SJSA1 (cell line): Measurements from ENCODE around the gene PAK5. TPM values are rescaled to one million over a fixed set of nuclear protein-coding genes. Genes with fewer than 3 reads are reported as not detected.

Source experiments
- DNase-seq, 2 experiments: peaks; one replicate each; pipeline ENCODE4 v3.0.0-alpha.2; 2015 to 2020; ENCODE audit warnings: low spot score in 2 of 2, low read depth in 1 of 2
- H3K27ac ChIP-seq: fragments of 250-450 bp; sonication (Bioruptor Pico); 2 replicates; pipeline ENCODE4 v1.5.1; 2020; ENCODE audit warnings: mild to moderate bottlenecking, moderate library complexity
- H3K27me3 ChIP-seq: fragments of 250-450 bp; sonication (Bioruptor Pico); replicated peaks from 2 replicates; pipeline ENCODE4 v1.5.1; 2020; ENCODE audit warnings: mild to moderate bottlenecking, moderate library complexity
- H3K36me3 ChIP-seq: fragments of 250-450 bp; sonication (Bioruptor Pico); 2 replicates; pipeline ENCODE4 v1.5.1; 2020; ENCODE audit warnings: mild to moderate bottlenecking
- H3K4me1 ChIP-seq: fragments of 250-450 bp; sonication (Bioruptor Pico); replicated peaks from 2 replicates; pipeline ENCODE4 v1.6.1; 2021; ENCODE audit warnings: mild to moderate bottlenecking
- H3K4me3 ChIP-seq: fragments of 250-450 bp; sonication (Bioruptor Pico); 2 replicates; pipeline ENCODE4 v1.5.1; 2020; ENCODE audit warnings: mild to moderate bottlenecking
- H3K9me3 ChIP-seq: fragments of 250-450 bp; sonication (Bioruptor Pico); replicated peaks from 2 replicates; pipeline ENCODE4 v1.5.1; 2020; ENCODE audit warnings: mild to moderate bottlenecking
- total RNA-seq: library from RNA; depleted of rRNA; stranded (reverse); fragments of >200 nt; shearing (Covaris generic); gene quantifications from 2 replicates; pipeline ENCODE4 v1.2.3, GENCODE V29; 2014

PAK5 gene
- total RNA-seq, 1 experiment from 2014 or later = not detected

GRCh38 chr20:9817654-9818053, 21.2 kb downstream of the PAK5 start:
- Histone ChIP-seq H3K4me1 (no peaks in the 10 kb centered on the region), H3K27ac (no peak overlapping the region), H3K4me3 (no peak overlapping the region), H3K36me3 (no peaks in the 10 kb centered on the region), H3K27me3 (no peaks in the 10 kb centered on the region), H3K9me3 (no peaks in the 10 kb centered on the region)
- no peak for DNase-seq

DNA sequence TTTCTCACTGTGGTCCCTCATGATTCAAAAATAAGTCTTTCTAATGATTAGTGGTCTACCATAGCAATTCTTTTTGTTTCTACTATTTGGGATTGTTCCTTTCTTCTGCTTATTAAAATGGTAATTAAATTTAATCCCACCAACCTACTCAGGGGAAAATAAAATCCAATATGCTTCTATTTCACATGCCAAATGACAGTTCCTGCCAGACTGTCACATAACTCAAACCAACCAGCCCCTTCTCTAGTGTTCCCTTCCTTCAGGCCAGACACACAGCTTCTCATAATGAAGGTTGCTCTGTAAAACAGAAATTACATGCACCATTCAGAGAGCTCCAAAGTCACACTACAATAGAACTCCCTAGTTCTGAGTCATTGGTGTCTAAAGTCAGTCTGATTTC, 23.2 kb downstream of the PAK5 start:
- H3K36me3 ChIP-seq = no peaks in the 10 kb centered on the region
- no peak for DNase-seq
- no peaks in the 10 kb centered on the region; the same call in 1 of the 2 replicates for H3K27me3 ChIP-seq
- H3K4me3 ChIP-seq = no peak overlapping the region
- H3K9me3 ChIP-seq = no peaks in the 10 kb centered on the region
- H3K4me1 ChIP-seq = no peaks in the 10 kb centered on the region
- H3K27ac ChIP-seq = no peak overlapping the region

DNA sequence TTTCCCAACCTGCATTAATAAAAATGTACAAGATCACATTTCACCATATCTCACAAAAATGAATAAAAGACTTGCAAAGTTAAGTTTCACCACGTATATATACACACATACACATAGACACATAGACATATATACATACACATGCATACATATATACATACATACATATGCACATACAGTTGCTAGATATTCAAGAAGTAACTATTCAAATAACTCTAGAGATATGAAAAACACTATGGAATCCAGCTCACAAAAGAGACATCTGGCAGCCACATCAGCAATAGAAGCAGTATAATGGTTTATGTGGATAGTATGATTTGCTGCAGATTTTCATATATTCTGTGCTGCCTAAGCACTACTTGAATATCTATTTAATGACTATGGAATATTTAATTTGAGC, 28.1 kb downstream of the PAK5 start:
- no peak overlapping the region for H3K27ac ChIP-seq
- no peak overlapping the region for H3K4me3 ChIP-seq
- H3K4me1 ChIP-seq = no peaks in the 10 kb centered on the region
- DNase-seq = no peak
- no peaks in the 10 kb centered on the region for H3K9me3 ChIP-seq
- H3K36me3 ChIP-seq = no peaks in the 10 kb centered on the region
- no peaks in the 10 kb centered on the region; the same call in none of the 2 replicates for H3K27me3 ChIP-seq

GRCh38 chr20:9809271-9809670, 29.6 kb downstream of the PAK5 start:
- Histone ChIP-seq H3K4me1 (no peaks in the 10 kb centered on the region), H3K4me3 (no peak overlapping the region), H3K9me3 (no peaks in the 10 kb centered on the region), H3K36me3 (no peaks in the 10 kb centered on the region), H3K27me3 (no peaks in the 10 kb centered on the region; the same call in none of the 2 replicates), H3K27ac (no peak overlapping the region)
- no peak for DNase-seq

GRCh38 chr20:9808166-9808565, 30.7 kb downstream of the PAK5 start:
- Histone ChIP-seq H3K4me1 (no peaks in the 10 kb centered on the region), H3K4me3 (no peak overlapping the region), H3K9me3 (no peaks in the 10 kb centered on the region), H3K27ac (no peak overlapping the region), H3K27me3 (no peaks in the 10 kb centered on the region; the same call in none of the 2 replicates), H3K36me3 (no peaks in the 10 kb centered on the region)
- no peak for DNase-seq

GRCh38 chr20:9807136-9807535, 31.7 kb downstream of the PAK5 start:
- no peaks in the 10 kb centered on the region for H3K4me1 ChIP-seq
- no peak overlapping the region for H3K4me3 ChIP-seq
- H3K27me3 ChIP-seq = no peaks in the 10 kb centered on the region; the same call in none of the 2 replicates
- no peaks in the 10 kb centered on the region for H3K36me3 ChIP-seq
- no peak for DNase-seq
- H3K9me3 ChIP-seq = no peaks in the 10 kb centered on the region
- no peak overlapping the region for H3K27ac ChIP-seq

GRCh38 chr20:9800421-9800820, 38.5 kb downstream of the PAK5 start:
- no peak overlapping the region for H3K4me3 ChIP-seq
- no peak overlapping the region for H3K27ac ChIP-seq
- H3K4me1 ChIP-seq = no peaks in the 10 kb centered on the region
- H3K36me3 ChIP-seq = no peaks in the 10 kb centered on the region
- no peak for DNase-seq
- H3K9me3 ChIP-seq = no peaks in the 10 kb centered on the region
- H3K27me3 ChIP-seq = no peaks in the 10 kb centered on the region

GRCh38 chr20:9794831-9795230, 44.0 kb downstream of the PAK5 start:
- no peaks in the 10 kb centered on the region for H3K4me1 ChIP-seq
- DNase-seq = no peak
- H3K36me3 ChIP-seq = no peaks in the 10 kb centered on the region
- H3K27ac ChIP-seq = no peak overlapping the region
- no peak overlapping the region for H3K4me3 ChIP-seq
- H3K9me3 ChIP-seq = no peaks in the 10 kb centered on the region
- no peaks in the 10 kb centered on the region for H3K27me3 ChIP-seq

- Histone ChIP-seq H3K27ac (no peak overlapping the region), H3K27me3 (no peaks in the 10 kb centered on the region), H3K4me1 (no peaks in the 10 kb centered on the region), H3K9me3 (no peaks in the 10 kb centered on the region), H3K4me3 (no peak overlapping the region), H3K36me3 (no peaks in the 10 kb centered on the region)
- no peak for DNase-seq
Observed at GRCh38 chr20:9792674-9793073, 46.2 kb downstream of the PAK5 start.

DNA sequence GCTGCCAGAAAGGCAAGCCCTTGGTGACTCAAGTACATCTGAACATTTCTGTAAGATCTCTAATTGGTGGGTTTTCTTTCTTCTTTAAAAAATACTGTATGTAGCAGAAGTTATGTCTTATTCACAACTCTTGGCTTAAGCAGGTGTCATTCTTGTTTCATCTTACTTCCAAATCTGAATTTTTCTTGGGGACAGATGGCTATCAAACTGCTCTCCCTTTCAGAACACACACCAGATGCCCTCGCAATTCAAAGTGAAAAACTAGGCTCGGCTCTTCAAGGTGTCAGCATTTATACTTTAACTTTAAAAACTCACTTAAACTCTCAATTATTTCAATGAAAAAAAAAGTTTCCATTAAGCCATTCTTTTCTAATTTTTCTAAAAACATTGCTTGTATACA, 49.7 kb downstream of the PAK5 start:
- no peak overlapping the region for H3K27ac ChIP-seq
- no peak overlapping the region for H3K4me3 ChIP-seq
- no peak for DNase-seq
- H3K27me3 ChIP-seq = no peaks in the 10 kb centered on the region
- H3K9me3 ChIP-seq = no peaks in the 10 kb centered on the region
- H3K36me3 ChIP-seq = no peaks in the 10 kb centered on the region
- H3K4me1 ChIP-seq = no peaks in the 10 kb centered on the region

- Histone ChIP-seq H3K9me3 (no peaks in the 10 kb centered on the region), H3K4me1 (no peaks in the 10 kb centered on the region)
Observed at GRCh38 chr20:9775176-9775575, 63.7 kb downstream of the PAK5 start.

DNA sequence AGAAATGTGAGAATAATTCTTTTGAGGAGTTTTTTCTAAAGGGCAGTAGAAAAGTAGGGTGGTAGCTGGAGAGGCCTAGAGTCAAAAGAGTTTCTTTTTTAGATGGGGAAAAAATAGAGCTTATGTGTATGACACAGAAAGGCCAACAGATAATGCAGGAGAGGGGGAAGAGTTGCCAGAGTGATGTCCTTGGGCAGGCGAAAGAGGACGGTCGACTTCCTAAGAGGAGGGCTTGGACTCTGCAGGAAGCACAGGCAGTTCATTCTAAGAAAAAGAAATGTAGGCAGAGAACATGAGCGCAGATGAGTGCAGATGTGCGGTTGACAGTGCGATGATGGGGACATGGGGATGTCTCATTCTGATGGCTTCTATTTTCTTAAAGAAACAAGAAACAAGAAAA, 68.9 kb downstream of the PAK5 start:
- H3K27me3 ChIP-seq = no peaks in the 10 kb centered on the region
- H3K27ac ChIP-seq = no peak overlapping the region
- H3K4me1 ChIP-seq = no peaks in the 10 kb centered on the region
- H3K4me3 ChIP-seq = no peak overlapping the region
- no peak for DNase-seq
- no peaks in the 10 kb centered on the region for H3K36me3 ChIP-seq
- no peaks in the 10 kb centered on the region for H3K9me3 ChIP-seq

More at GRCh38 chr20:9775176-9775575, 63.7 kb downstream of the PAK5 start:
- Histone ChIP-seq H3K4me3 (no peak overlapping the region), H3K27me3 (no peaks in the 10 kb centered on the region), H3K36me3 (no peaks in the 10 kb centered on the region), H3K27ac (no peak overlapping the region)
- DNase-seq = no peak

DNA sequence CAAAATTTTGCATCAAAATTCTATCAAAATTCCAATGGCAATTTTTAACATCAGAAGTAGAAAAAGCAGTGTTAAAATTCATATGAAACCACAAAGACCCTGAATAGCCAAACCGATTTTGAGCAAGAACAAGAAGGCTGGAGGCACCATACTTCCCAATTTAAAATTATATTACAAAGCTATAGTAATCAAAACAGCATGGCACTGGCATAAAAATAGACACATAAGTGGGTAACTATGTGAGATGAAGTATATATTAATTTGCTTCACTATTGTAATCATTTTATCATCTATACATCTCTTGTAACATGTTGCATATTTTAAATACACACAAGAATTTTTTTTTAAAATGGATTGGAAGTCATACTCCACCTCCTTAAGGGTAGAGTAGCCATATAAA, 77.4 kb downstream of the PAK5 start:
- DNase-seq = no peak
- Histone ChIP-seq H3K27ac (no peak overlapping the region), H3K4me3 (no peak overlapping the region), H3K9me3 (no peaks in the 10 kb centered on the region), H3K4me1 (no peaks in the 10 kb centered on the region), H3K27me3 (no peaks in the 10 kb centered on the region), H3K36me3 (no peaks in the 10 kb centered on the region)

DNA sequence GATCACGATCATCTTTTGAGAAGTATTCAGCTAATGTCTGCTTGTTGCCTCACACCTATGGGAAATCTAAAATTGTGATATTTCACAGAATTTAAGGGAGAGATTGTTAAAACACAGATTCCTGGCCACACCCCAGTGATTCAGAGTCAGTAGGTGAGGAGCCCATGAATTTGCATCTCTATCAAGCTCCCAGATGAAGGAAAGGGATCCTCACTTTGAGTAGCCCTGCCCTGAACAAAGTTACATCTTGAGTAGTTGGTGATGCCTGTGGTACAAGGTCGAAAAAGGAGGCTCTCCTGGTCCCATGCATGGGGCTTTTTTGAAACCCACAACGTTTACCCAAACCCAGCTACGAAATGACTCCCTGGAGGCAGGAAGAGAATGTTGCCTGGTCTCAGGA, 79.5 kb downstream of the PAK5 start:
- H3K27ac ChIP-seq = no peak overlapping the region
- H3K4me3 ChIP-seq = no peak overlapping the region
- no peak for DNase-seq
- H3K4me1 ChIP-seq = no peaks in the 10 kb centered on the region
- no peaks in the 10 kb centered on the region for H3K36me3 ChIP-seq
- H3K9me3 ChIP-seq = no peaks in the 10 kb centered on the region
- no peaks in the 10 kb centered on the region for H3K27me3 ChIP-seq

GRCh38 chr20:9758752-9759151, 80.1 kb downstream of the PAK5 start:
- no peaks in the 10 kb centered on the region for H3K9me3 ChIP-seq
- no peaks in the 10 kb centered on the region for H3K27me3 ChIP-seq
- no peak overlapping the region for H3K4me3 ChIP-seq
- no peak overlapping the region for H3K27ac ChIP-seq
- H3K36me3 ChIP-seq = no peaks in the 10 kb centered on the region
- no peaks in the 10 kb centered on the region for H3K4me1 ChIP-seq
- DNase-seq = no peak
